ENCODE results near the gene ARHGAP15. TPM values are rescaled to one million over a fixed set of nuclear protein-coding genes. Genes with fewer than 3 reads are reported as not detected.

The ARHGAP15 gene
- total and polyA plus RNA-seq, 2 experiments from 2014 or later, result 0.26 TPM; not detected in 1

DNA sequence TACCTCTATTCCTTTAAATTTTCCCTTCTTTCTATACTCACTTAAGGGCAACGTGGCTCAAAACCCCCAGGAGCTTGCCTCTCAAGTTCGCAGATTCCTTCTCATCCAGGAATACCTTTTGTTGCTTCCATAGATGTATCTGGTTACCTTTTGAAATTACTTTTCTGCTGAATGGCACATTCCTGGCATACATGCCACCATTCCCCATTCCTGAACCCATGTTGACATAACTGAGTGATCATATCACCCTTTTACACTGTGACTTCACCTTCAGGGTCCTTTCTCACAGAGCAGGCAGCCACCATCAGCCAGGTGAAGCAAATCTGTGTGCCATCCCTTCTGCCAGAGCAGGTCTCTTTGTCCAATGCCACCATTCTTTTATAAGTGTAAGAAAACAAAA, 615.8 kb downstream of the ARHGAP15 start:
- no peaks in the 10 kb centered on the region for H3K36me3 ChIP-seq (ENCODE audit: insufficient read depth)
- H4K20me1 ChIP-seq (replicated peaks; ENCODE audit: insufficient read depth), result no peaks in the 10 kb centered on the region
- no peak overlapping the region for H3K27ac ChIP-seq (ENCODE audit: low read depth)
- ATAC-seq (no peak; the same call in 2 of the 3 replicates), DNase-seq (ENCODE audit: low spot score) (peak; percentile 47)
- Mint-ChIP-seq H3K4me3 (no peak overlapping the region), H3K27ac (no peak overlapping the region), H3K4me1 (peaks cover 14% of the 10 kb centered on the region; the same call in 2 of the 3 replicates), H3K27me3 (ENCODE audit: insufficient read depth, low read depth, poor library complexity) (no peaks in the 10 kb centered on the region), H3K36me3 (ENCODE audit: low read depth) (no peaks in the 10 kb centered on the region), H3K9me3 (no peaks in the 10 kb centered on the region)
- no peak overlapping the region for H2AFZ ChIP-seq
- no peak for TF ChIP-seq POLR2AphosphoS5 (IDR thresholded peaks at IDR 0.05; ENCODE audit: low read depth)
- no peak for TF ChIP-seq CREB1 (CRISPR knock-in tag; IDR thresholded peaks at IDR 0.05; ENCODE audit: low read depth)
- no peak for TF ChIP-seq ZNF462 (CRISPR knock-in tag; IDR thresholded peaks at IDR 0.05)
- TF ChIP-seq ZNF114 (CRISPR knock-in tag; IDR thresholded peaks at IDR 0.05), result no peak
- TF ChIP-seq, protein P1, sequence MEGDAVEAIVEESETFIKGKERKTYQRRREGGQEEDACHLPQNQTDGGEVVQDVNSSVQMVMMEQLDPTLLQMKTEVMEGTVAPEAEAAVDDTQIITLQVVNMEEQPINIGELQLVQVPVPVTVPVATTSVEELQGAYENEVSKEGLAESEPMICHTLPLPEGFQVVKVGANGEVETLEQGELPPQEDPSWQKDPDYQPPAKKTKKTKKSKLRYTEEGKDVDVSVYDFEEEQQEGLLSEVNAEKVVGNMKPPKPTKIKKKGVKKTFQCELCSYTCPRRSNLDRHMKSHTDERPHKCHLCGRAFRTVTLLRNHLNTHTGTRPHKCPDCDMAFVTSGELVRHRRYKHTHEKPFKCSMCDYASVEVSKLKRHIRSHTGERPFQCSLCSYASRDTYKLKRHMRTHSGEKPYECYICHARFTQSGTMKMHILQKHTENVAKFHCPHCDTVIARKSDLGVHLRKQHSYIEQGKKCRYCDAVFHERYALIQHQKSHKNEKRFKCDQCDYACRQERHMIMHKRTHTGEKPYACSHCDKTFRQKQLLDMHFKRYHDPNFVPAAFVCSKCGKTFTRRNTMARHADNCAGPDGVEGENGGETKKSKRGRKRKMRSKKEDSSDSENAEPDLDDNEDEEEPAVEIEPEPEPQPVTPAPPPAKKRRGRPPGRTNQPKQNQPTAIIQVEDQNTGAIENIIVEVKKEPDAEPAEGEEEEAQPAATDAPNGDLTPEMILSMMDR (conservative IDR thresholded peaks at IDR 0.05; ENCODE audit: low read depth in 2 of 2), result no peak
- no peak for TF ChIP-seq ZNF331 (CRISPR knock-in tag; IDR thresholded peaks at IDR 0.05; ENCODE audit: low read depth)
- no peak for TF ChIP-seq NANOG (IDR thresholded peaks at IDR 0.05; ENCODE audit: borderline replicate concordance)
- TF ChIP-seq EZH2phosphoT487 (IDR thresholded peaks at IDR 0.05; ENCODE audit: unreplicated experiment), result no peak
- no peak for TF ChIP-seq REST (IDR thresholded peaks at IDR 0.05; ENCODE audit: unreplicated experiment)
- no peak for TF ChIP-seq JUNB (IDR thresholded peaks at IDR 0.05; ENCODE audit: unreplicated experiment)
- no peak for TF ChIP-seq ETS1 (IDR thresholded peaks at IDR 0.05)
- TF ChIP-seq STAT1 (IDR thresholded peaks at IDR 0.05; ENCODE audit: unreplicated experiment), result no peak
- no peak for TF ChIP-seq EZH2 (IDR thresholded peaks at IDR 0.05; ENCODE audit: low read depth, unreplicated experiment)
- H3F3A ChIP-seq (replicated peaks; ENCODE audit: low read depth), result no peaks in the 10 kb centered on the region
- no peak overlapping the region for H3K4me2 ChIP-seq
- H3K27me3 ChIP-seq (ENCODE audit: insufficient read depth), result no peaks in the 10 kb centered on the region
- H3K4me3 ChIP-seq, result no peak overlapping the region
- H3K4me1 ChIP-seq (ENCODE audit: insufficient read depth), result peaks cover 11% of the 10 kb centered on the region
- no peaks in the 10 kb centered on the region for H3K9me2 ChIP-seq (ENCODE audit: insufficient read depth)
- no peaks in the 10 kb centered on the region for H3K79me2 ChIP-seq (replicated peaks; ENCODE audit: insufficient read depth)

Data from GM23338 (cell line).